ENCODE measurements around the gene CPD. TPM values are rescaled to one million over a fixed set of nuclear protein-coding genes. Genes with fewer than 3 reads are reported as not detected.

The CPD gene
- total RNA-seq, 1 donor from 2014 or later: 51.2 TPM

DNA sequence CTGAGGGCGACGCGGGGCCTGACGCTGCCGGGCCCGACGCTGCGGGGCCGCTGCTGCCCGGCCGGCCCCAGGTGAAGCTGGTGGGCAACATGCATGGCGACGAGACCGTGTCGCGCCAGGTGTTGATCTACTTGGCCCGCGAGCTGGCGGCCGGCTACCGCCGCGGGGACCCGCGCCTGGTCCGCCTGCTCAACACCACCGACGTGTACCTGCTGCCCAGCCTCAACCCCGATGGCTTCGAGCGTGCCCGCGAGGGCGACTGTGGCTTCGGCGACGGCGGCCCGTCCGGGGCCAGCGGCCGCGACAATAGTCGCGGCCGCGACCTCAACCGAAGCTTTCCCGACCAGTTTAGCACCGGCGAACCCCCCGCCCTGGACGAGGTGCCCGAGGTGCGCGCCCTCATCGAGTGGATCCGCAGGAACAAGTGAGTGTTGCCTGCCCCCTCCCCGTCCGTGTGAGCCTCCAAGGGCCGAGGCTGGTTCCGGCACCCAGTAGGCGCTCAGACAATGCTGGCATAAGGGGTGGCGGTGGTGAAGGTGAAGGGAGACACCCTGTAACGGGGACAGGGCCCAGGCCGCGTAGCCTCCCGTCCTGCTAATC is 676 bp downstream of the CPD start:
- Mint-ChIP-seq H3K27me3 (ENCODE audit: low read depth, unreplicated experiment) (no peaks in the 10 kb centered on the region), H3K9me3 (ENCODE audit: unreplicated experiment) (no peaks in the 10 kb centered on the region), H3K4me1 (ENCODE audit: low read depth, unreplicated experiment) (peaks cover 34% of the 10 kb centered on the region), H3K27ac (ENCODE audit: unreplicated experiment) (no peak overlapping the region), H3K36me3 (ENCODE audit: low read depth, unreplicated experiment) (no peaks in the 10 kb centered on the region), H3K4me3 (ENCODE audit: unreplicated experiment) (peak overlapping the region; percentile 86)
- no peaks in the 10 kb centered on the region for H3K36me3 ChIP-seq (ENCODE audit: insufficient read depth, low read length)
- no peak for FAIRE-seq
- H3K4me3 ChIP-seq (ENCODE audit: insufficient read depth, low read depth, low read length): peak overlapping the region; percentile 68
- H3K9ac ChIP-seq (ENCODE audit: low read length): peak overlapping the region; percentile 82
- H3K27me3 ChIP-seq (ENCODE audit: insufficient read depth, low read length): no peaks in the 10 kb centered on the region
- H3K4me2 ChIP-seq (ENCODE audit: low read length): peak overlapping the region; percentile 98
- peaks cover 17% of the 10 kb centered on the region for H3K4me1 ChIP-seq (ENCODE audit: insufficient read depth, low read length)
- H3K27ac ChIP-seq (ENCODE audit: low read depth, low read length): peak overlapping the region; percentile 62
- peak overlapping the region; percentile 84 for H2AFZ ChIP-seq (ENCODE audit: low read depth, low read length)
- no peaks in the 10 kb centered on the region for H3K9me3 ChIP-seq (ENCODE audit: insufficient read depth, low read depth, low read length)
- no peak for DNase-seq (ENCODE audit: low read depth)
- peaks cover 31% of the 10 kb centered on the region for H4K20me1 ChIP-seq (ENCODE audit: insufficient read depth, low read length)
- peaks cover 41% of the 10 kb centered on the region for H3K79me2 ChIP-seq (ENCODE audit: insufficient read depth, low read length)
- TF ChIP-seq EZH2 (IDR thresholded peaks at IDR 0.05; ENCODE audit: insufficient read depth, low read length) (no peak), CTCF (IDR thresholded peaks at IDR 0.05; ENCODE audit: insufficient read depth, low read depth, low read length) (no peak)

GRCh38 chr17:30379903-30380381 is 1.2 kb downstream of the CPD start:
- FAIRE-seq: no peak
- no peaks in the 10 kb centered on the region for H3K9me3 Mint-ChIP-seq (ENCODE audit: unreplicated experiment)
- H3K4me1 Mint-ChIP-seq (ENCODE audit: low read depth, unreplicated experiment): peaks cover 34% of the 10 kb centered on the region

More at GRCh38 chr17:30379903-30380381, 1.2 kb downstream of the CPD start:
- no peaks in the 10 kb centered on the region for H3K9me3 ChIP-seq (ENCODE audit: insufficient read depth, low read depth, low read length)
- no peak for DNase-seq (ENCODE audit: low read depth)
- H3K79me2 ChIP-seq (ENCODE audit: insufficient read depth, low read length): peaks cover 41% of the 10 kb centered on the region
- Mint-ChIP-seq H3K27ac (ENCODE audit: unreplicated experiment) (no peak overlapping the region), H3K4me3 (ENCODE audit: unreplicated experiment) (peak overlapping the region; percentile 86), H3K36me3 (ENCODE audit: low read depth, unreplicated experiment) (no peaks in the 10 kb centered on the region), H3K27me3 (ENCODE audit: low read depth, unreplicated experiment) (no peaks in the 10 kb centered on the region)
- peaks cover 31% of the 10 kb centered on the region for H4K20me1 ChIP-seq (ENCODE audit: insufficient read depth, low read length)
- H3K4me1 ChIP-seq (ENCODE audit: insufficient read depth, low read length): peaks cover 17% of the 10 kb centered on the region
- H2AFZ ChIP-seq (ENCODE audit: low read depth, low read length): peak overlapping the region; percentile 84
- H3K27ac ChIP-seq (ENCODE audit: low read depth, low read length): no peak overlapping the region
- H3K36me3 ChIP-seq (ENCODE audit: insufficient read depth, low read length): no peaks in the 10 kb centered on the region
- no peak for TF ChIP-seq CTCF (IDR thresholded peaks at IDR 0.05; ENCODE audit: insufficient read depth, low read depth, low read length)
- no peak for TF ChIP-seq EZH2 (IDR thresholded peaks at IDR 0.05; ENCODE audit: insufficient read depth, low read length)
- H3K4me2 ChIP-seq (ENCODE audit: low read length): peak overlapping the region; percentile 98
- H3K4me3 ChIP-seq (ENCODE audit: insufficient read depth, low read depth, low read length): peak overlapping the region; percentile 68
- H3K27me3 ChIP-seq (ENCODE audit: insufficient read depth, low read length): no peaks in the 10 kb centered on the region
- peak overlapping the region; percentile 82 for H3K9ac ChIP-seq (ENCODE audit: low read length)

Data from astrocyte (in vitro differentiated cells and primary cell).